Cardiac ventricle fibroblast (primary cell): ENCODE measurements around the gene TMEM271. TPM values are rescaled to one million over a fixed set of nuclear protein-coding genes. Genes with fewer than 3 reads are reported as not detected.

Experiments used
- total RNA-seq: library from RNA; depleted of rRNA; stranded (reverse); fragments of >200 nt; gene quantifications from 2 replicates; pipeline ENCODE4 v1.2.3, GENCODE V29; 2015

The TMEM271 gene, protein sequence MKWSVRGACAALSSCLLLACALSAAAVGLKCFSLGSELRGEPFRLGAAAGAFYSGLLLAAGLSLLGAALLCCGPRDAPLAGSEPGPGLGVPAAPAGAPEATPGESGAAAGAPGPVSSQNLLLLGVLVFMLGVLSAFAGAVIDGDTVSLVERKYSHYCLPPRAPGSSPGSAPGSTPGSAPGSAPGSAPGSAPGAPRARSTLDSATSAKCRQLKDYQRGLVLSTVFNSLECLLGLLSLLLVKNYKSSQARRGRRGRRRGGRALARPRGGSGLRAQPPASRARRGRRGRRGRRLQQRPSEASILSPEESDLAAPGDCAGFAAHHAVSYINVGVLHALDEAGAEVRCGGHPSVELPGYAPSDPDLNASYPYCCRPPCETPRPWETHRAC
- not detected in 2 replicates for total RNA-seq

DNA sequence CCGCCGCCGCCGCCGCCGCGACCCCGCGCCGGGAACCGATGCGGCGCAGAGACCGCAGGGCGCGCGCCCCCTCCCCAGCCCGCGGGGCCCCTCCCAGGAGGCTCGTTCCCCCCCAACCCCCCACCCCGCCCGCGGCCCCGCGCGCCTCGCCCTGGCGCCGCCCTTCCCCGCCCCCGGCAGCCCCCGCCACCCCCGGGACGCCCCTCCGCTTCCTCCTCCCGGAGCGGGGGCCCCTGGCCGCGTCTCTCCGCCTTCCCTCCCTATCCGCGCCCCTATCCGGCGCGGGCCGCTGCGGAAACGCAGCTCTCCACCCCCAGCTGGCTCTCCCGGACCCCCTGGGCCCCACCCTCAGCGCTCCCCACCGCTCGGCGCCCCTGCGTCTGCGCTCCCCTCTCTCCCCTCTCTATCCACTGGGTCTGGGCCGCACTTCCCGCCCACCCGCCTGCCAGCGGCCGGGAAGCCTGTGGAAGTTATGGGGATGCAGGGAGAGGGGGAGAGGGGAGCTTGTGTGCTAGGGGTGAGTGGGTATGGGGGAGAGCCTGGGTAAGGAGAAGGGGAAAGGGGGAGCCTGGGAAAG, at the start of gene TMEM271:
Gene TMEM271 (minus strand): TSS at position 51 of the 577 bp plus-strand sequence. CDS start 233 bp downstream, outside the sequence.

DNA sequence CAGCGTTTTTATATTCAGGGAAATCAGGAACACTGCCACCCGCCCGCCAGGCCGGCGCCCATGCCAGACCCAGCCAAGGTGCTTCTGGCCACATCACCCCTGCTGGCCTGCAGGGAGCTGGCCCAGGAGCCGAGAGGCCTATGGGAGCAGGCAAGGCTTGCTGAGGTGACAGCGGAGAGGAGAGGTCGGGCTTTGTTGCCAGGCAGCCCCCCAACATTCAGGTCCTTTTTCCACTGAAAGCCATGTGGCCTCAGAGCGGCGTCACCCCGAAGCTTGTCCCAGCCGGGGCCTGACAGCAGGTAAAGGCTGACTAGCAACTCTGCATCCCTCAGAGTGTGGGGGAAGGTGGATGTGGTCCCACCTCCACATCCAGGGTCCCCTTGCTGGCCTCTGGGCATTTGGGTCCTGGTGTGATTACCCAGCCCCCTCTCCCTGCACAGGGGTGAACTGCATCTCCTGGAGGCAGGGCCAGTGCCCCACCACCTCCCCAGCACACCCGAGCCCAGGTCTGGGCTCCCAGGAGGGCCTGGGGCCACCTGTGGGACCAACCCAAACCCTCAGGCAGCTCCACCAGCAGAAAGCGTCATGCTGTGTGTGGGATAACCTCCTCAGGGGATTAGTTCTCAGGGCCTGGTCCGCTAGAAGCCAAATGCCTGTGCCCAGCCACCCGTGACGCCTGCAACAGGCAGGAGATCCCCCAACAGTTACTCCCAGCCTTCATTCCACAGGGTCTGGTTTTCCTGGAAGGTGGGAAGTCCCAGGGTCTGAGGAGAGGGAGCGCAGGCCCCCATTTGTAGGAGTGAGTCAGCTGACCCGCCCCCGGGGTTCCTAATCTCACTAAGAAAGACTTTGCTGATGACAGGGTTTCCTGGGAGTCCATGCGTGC, 48.9 kb upstream of the TMEM271 start, which contains the start of gene PDE6B:
Gene PDE6B (plus strand): TSS at position 869 of the 886 bp plus-strand sequence. CDS start 54 bp downstream, outside the sequence.

Other genes starting within 250 kb of the TMEM271 start
- gene ZNF141, start 238.5 kb downstream of the TMEM271 start, total RNA-seq: 4.8 TPM in 2 replicates
- 10.3 and 12.3 TPM in 2 replicates for gene ZNF721, start 77.1 kb downstream of the TMEM271 start, total RNA-seq
- 30.4 and 31.8 TPM in 2 replicates for gene PIGG, start 77.1 kb downstream of the TMEM271 start, total RNA-seq
- not detected in 2 replicates for gene PDE6B, start 49.3 kb upstream of the TMEM271 start, total RNA-seq
- gene ATP5ME, start 98.0 kb upstream of the TMEM271 start, total RNA-seq: 74.0 and 78.8 TPM in 2 replicates
- gene MYL5, start 98.2 kb upstream of the TMEM271 start, total RNA-seq: 6.1 and 14.7 TPM in 2 replicates
- 9.0 and 11.0 TPM in 2 replicates for gene SLC49A3, start 112.9 kb upstream of the TMEM271 start, total RNA-seq
- 25.6 and 53.5 TPM in 2 replicates for gene PCGF3, start 129.5 kb upstream of the TMEM271 start, total RNA-seq
- not detected in 2 replicates for gene CPLX1, start 249.8 kb upstream of the TMEM271 start, total RNA-seq